HEK293T (cell line): ENCODE data around the gene KIF13A.

Experiments used
- CTCF ChIA-PET: fragments of 350-600 bp; formaldehyde crosslinking; extraction: SDS; loops from one replicate; lab custom pipeline; 2021; ENCODE audit warnings: antibody characterized with exemption, inconsistent platforms; lab: Yijun Ruan, JAX
- POLR2A ChIA-PET: fragments of 350-600 bp; formaldehyde crosslinking; extraction: SDS; loops from one replicate; lab custom pipeline; 2020; ENCODE audit warnings: antibody characterized with exemption, inconsistent platforms; lab: Yijun Ruan, JAX
- DNase-seq: peaks from one replicate; pipeline ENCODE4 v3.0.0; 2012; ENCODE audit warnings: mixed read lengths; ENCODE audit errors: extremely low spot score
- ARNT ChIP-seq: fragments of 450-650 bp; IDR thresholded peaks from 2 replicates; pipeline ENCODE4 v1.6.1; 2017; ENCODE audit warnings: mild to moderate bottlenecking
- BHLHE40 ChIP-seq: fragments of 450-650 bp; IDR thresholded peaks from 2 replicates; pipeline ENCODE4 v1.6.1; 2016; ENCODE audit warnings: mild to moderate bottlenecking, moderate library complexity, borderline replicate concordance
- CTBP1 ChIP-seq: fragments of 450-650 bp; IDR thresholded peaks from 2 replicates; pipeline ENCODE4 v1.6.1; 2016; ENCODE audit warnings: borderline replicate concordance
- ELF4 ChIP-seq: fragments of 450-650 bp; IDR thresholded peaks from 2 replicates; pipeline ENCODE4 v1.6.1; 2017; ENCODE audit warnings: antibody characterized with exemption
- FOXA1 ChIP-seq: fragments of 450-650 bp; IDR thresholded peaks from 2 replicates; pipeline ENCODE4 v1.6.1; 2016; ENCODE audit warnings: mild to moderate bottlenecking
- FOXK2 ChIP-seq: fragments of 450-650 bp; IDR thresholded peaks from 2 replicates; pipeline ENCODE4 v1.6.1; 2016; ENCODE audit warnings: mild to moderate bottlenecking
- FOXM1 ChIP-seq: fragments of 450-650 bp; IDR thresholded peaks from 2 replicates; pipeline ENCODE4 v1.6.1; 2017; ENCODE audit warnings: mild to moderate bottlenecking, borderline replicate concordance
- HDGF ChIP-seq: fragments of 450-650 bp; IDR thresholded peaks from 2 replicates; pipeline ENCODE4 v1.6.1; 2017; ENCODE audit warnings: antibody characterized with exemption, borderline replicate concordance
- L3MBTL2 ChIP-seq: fragments of 450-650 bp; conservative IDR thresholded peaks from 2 replicates; pipeline ENCODE4 v1.6.1; 2016; ENCODE audit warnings: mild to moderate bottlenecking
- LEF1 ChIP-seq: fragments of 450-650 bp; IDR thresholded peaks from 2 replicates; pipeline ENCODE4 v1.6.1; 2017; ENCODE audit warnings: mild to moderate bottlenecking, borderline replicate concordance
- NFRKB ChIP-seq: fragments of 450-650 bp; IDR thresholded peaks from 2 replicates; pipeline ENCODE4 v1.6.1; 2016; ENCODE audit warnings: mild to moderate bottlenecking, moderate library complexity
- PKNOX1 ChIP-seq: fragments of 450-650 bp; IDR thresholded peaks from 2 replicates; pipeline ENCODE4 v1.6.1; 2016
- SP1 ChIP-seq: fragments of 450-650 bp; IDR thresholded peaks from 2 replicates; pipeline ENCODE4 v1.6.1; 2017
- SUZ12 ChIP-seq: fragments of 450-650 bp; IDR thresholded peaks from 2 replicates; pipeline ENCODE4 v1.6.1; 2016; ENCODE audit warnings: mild to moderate bottlenecking
- TARDBP ChIP-seq: fragments of 450-650 bp; IDR thresholded peaks from 2 replicates; pipeline ENCODE4 v1.6.1; 2016
- ZNF384 ChIP-seq: fragments of 450-650 bp; IDR thresholded peaks from 2 replicates; pipeline ENCODE4 v1.6.1; 2016

Gene KIF13A

DNA sequence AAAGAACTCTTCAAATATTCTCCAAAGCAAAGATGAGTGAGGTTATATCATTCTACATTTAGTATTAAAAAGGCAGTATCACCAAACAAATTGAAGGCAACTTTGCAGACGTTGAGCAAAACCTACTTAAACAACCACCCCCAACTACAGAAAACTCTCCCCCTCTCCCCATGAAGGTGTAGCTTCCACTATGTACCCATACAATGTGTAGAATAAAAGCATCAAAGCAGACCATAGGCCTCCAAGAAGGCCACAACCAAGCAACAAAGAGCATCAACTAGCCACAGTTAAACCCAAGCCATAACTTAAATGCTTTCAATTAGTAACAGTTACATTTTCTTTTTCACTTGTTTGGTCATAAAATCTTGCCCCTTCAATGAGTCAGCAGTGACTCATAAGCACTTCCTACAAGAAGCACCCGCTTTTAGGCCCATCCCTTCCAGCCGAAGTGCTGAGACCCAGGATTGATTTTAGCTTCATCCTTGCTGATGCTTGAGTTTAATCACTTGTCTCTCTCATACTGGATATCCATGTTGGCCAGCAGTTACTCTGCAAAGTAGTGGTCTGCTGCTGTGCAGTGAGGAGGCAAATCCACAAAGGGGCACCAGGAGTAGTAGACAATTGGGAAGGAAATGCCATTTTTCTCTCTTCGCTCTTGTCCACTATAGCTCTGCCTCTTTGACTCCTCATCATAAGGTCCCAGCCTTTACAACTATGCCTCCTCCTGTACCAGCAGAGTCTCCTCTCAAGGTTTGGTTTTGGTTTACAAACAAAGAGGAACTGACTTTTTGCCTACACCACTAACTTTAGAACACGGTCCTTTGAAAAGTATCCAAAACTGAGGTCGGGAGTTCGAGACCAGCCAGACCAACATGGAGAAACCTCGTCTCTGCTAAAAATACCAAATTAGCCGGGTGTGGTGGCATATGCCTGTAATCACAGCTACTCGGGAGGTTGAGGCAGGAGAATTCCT lies 272.3 kb downstream of the KIF13A start:
- TF ChIP-seq FOXA1 (no peak), L3MBTL2 (no peak), NFRKB (no peak)
- ChIA-PET CTCF (interaction anchor here (1.0 kb wide), 1 partner anchor 89 kb away, joined by 3 read pairs; no protein-coding TSS in a partner anchor), POLR2A (interaction anchor here (2.0 kb wide), 1 partner anchor 9 kb away, joined by 10 read pairs; the partner anchor contains the start of gene NUP153)
- peak; percentile 14 for DNase-seq

DNA sequence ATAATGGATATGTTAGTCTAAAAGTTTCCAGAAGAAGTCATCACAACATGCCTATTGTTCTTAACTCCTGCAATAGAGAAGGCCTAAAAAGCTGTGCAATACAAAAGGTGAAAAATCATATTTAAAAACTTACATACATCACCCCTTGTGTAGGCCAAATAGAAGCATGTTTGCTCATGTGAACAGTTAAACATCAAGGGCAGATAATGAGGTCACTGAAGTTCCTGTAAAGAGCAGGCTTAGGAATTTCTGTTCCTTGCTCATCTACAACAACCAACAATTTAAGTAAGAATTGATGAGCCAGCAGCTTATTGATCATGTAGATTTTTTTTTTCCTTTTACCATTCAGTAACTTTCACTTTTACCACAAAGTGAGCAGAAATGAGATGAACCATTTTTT lies 273.3 kb downstream of the KIF13A start:
- no peak for TF ChIP-seq LEF1
- ChIA-PET CTCF (interaction anchor here (1.0 kb wide), 1 partner anchor 90 kb away, joined by 3 read pairs; no protein-coding TSS in a partner anchor), POLR2A (interaction anchor here (2.0 kb wide), 1 partner anchor 8 kb away, joined by 10 read pairs; the partner anchor contains the start of gene NUP153)
- no peak for DNase-seq

DNA sequence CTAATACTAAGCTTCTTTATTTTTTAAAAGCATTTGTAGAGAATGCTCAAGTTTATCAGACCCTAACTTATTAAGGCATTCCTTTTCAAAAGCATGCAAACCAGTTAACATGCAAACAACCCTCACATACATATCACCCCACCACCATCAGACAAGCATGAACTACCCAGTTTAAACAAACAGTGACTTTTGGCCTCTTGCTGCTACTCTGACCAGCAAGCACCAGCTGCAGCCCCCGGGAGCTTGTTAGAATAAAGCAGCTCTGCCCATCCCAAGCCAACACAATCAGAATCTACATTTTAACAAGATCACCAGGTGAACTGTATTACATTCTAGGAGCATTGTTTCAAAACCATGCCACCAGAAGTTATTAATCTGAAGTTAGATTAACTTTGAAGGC lies 274.9 kb downstream of the KIF13A start:
- ChIA-PET CTCF (interaction anchor here (1.2 kb wide), 1 partner anchor 11 kb away, joined by 3 read pairs; no protein-coding TSS in a partner anchor), POLR2A (interaction anchor here (1.4 kb wide), 1 partner anchor 113 kb away, joined by 4 read pairs; the partner anchor contains the start of gene FAM8A1)
- no peak for DNase-seq
- TF ChIP-seq FOXA1 (no peak), FOXM1 (no peak), TARDBP (no peak), PKNOX1 (no peak), SUZ12 (no peak), ARNT (no peak), SP1 (no peak), HDGF (no peak), BHLHE40 (no peak), L3MBTL2 (no peak), ZNF384 (no peak)

GRCh38 chr6:17710331-17710730 lies 277.1 kb downstream of the KIF13A start:
- no peak for DNase-seq
- TF ChIP-seq CTBP1 (no peak), FOXA1 (no peak), SP1 (no peak), SUZ12 (no peak), TARDBP (no peak), LEF1 (no peak), ELF4 (no peak)
- CTCF ChIA-PET = no interaction called here
- POLR2A ChIA-PET = no interaction called here

GRCh38 chr6:17709476-17709875 lies 278.0 kb downstream of the KIF13A start:
- TF ChIP-seq SUZ12 (no peak), FOXM1 (no peak), FOXK2 (no peak), ARNT (no peak), ELF4 (no peak), NFRKB (no peak), CTBP1 (no peak), L3MBTL2 (no peak), TARDBP (no peak), SP1 (no peak), LEF1 (no peak), HDGF (no peak), BHLHE40 (no peak)
- ChIA-PET POLR2A (no interaction called here), CTCF (no interaction called here)
- DNase-seq = no peak
